Stimulated activated CD8-positive, alpha-beta memory T cell treated with anti-CD3 and anti-CD28 coated beads, Interleukin-12 subunit alpha, Interleukin-12 subunit beta, amount 100 ng/mL, for 4 hours (primary cell): ENCODE results near the gene TAF4.
"Not testable (repeated sequence)": the region's sequence is repeated elsewhere in the genome, so short reads cannot be mapped to it uniquely, and the experiment has no call there.

Source experiments
- DNase-seq: peaks from one replicate; pipeline ENCODE4 v3.0.0-alpha.2; 2020; ENCODE audit warnings: low read depth

TAF4 gene

GRCh38 chr20:61998343-61999121, 67.1 kb downstream of the TAF4 start:
- DNase-seq: no peak

DNA sequence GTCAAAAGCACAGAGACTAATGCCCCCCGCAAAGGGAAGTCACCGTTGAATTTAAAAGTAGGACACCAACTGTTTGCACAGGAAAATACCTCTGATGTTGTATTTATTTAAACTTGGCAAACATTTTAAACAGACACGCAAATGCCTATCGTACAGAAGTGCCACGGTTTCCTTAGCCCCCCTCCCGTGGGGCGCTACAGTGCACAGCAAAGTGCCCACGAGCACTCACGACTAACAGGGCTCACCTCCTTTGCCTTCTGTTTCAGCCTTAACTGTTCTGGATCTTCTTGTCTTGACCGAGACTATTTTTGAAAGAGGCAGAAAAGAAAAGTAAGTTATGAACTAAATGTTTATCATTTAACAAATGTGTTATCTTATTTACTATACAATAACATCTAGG, 67.8 kb downstream of the TAF4 start:
- no peak for DNase-seq

DNA sequence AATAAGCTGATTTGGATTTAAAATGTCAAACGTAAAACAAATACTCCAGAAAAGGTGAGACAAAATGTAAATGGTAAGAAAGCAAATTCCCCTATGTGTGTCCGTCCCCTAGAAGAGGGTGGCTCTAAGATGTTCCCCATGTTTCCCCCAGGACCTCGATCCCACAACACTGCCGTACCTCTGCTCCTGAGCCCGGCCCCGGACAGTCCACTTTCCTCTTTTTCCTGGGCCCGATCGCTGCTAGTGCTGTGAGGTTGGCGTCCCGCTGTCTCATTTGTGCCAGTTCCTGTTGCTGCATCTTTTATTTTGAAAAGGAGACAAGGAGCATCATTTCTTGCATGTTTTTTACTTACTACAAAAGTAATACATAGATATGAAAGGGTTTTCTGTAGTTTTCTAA, 68.3 kb downstream of the TAF4 start:
- no peak for DNase-seq

DNA sequence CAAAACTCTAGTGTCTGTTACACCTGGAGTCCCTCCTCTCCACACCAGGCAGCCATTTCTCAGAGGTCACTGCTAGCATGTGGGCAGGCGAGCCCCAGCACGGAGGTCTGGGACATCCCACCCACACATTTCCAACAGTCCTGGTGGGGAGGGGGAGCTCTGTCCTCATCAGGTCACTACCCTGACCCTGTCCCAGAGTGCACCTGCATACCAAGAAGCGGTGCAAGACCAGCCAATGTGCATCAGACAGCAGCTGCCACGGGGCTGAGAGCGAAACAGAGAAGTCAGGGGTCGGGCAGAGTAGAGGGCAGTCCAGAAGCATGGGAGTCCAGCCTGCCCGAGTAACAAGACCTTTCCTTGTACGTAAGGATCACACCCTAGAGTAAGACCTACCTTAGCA, 71.1 kb downstream of the TAF4 start:
- no peak for DNase-seq

- DNase-seq: no peak
Measured at GRCh38 chr20:61993058-61993457, 72.6 kb downstream of the TAF4 start.

GRCh38 chr20:61991476-61991875, 74.2 kb downstream of the TAF4 start:
- no peak for DNase-seq

GRCh38 chr20:61990484-61990883, 75.2 kb downstream of the TAF4 start:
- no peak for DNase-seq

DNA sequence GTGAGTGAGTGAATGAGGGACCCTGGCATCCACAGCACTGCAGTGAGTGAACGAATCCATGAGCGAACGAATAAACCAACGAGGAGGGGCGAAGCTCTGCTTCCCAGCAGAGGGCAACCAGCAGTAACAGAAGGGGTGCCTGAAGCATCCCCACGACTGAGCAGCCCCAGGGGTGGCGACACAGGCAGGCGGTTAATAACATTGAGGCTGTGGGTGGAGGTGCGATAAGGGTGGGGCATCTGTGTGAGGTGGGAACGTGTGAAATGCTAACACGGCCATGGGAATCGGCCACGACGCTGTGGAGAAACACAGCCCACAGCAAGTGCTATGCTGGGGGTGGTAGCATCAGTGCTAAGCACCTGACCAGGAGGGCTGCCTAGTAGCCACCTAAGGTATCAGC, 75.9 kb downstream of the TAF4 start:
- DNase-seq: no peak

DNA sequence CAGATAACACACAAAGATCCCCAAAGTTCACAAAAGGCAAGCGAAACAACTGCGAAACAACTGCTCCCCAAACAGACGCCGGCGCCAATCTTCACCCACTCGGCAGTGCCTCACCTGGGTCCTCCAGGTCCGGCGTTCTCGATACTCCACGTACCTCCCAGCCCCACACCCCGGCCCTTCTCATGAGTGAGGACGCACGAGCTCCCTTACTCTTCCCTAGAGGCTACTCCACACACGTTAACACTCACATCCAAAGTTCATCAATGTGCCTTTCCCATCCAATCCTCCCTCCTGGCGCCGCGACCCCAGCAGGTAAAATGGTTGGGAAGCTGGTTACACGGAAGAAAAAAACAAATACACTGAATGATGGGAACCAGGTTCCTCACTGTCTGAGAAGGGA, 77.0 kb downstream of the TAF4 start:
- DNase-seq: no peak

DNA sequence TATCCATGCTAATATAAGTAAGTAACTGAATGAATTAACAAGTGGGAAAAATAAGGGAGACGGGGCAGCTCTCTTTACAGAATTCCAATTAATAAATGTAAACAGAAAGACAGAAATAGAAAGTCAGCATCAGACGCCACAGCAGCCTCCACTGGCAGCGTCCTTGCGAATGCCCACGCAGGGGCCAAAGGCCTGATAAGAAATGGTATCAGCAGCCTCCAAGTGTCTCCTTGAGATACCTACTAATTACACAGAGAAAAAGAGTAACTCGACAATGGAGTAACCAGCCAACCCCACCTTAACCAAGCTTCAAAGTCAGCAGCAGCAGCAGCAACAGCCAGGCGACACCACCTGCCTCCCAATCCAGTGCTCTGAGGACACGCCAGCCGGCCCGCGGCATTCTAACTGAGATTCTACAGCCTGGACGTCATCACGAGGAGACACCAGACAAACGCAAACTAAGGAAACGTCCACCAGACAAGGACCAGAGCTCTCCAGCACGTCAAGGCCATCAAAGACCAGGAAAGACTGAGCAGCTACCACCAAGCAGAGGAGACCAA, 78.8 kb downstream of the TAF4 start:
- no peak for DNase-seq

- no peak for DNase-seq
Measured at GRCh38 chr20:61985096-61985495, 80.6 kb downstream of the TAF4 start.

DNA sequence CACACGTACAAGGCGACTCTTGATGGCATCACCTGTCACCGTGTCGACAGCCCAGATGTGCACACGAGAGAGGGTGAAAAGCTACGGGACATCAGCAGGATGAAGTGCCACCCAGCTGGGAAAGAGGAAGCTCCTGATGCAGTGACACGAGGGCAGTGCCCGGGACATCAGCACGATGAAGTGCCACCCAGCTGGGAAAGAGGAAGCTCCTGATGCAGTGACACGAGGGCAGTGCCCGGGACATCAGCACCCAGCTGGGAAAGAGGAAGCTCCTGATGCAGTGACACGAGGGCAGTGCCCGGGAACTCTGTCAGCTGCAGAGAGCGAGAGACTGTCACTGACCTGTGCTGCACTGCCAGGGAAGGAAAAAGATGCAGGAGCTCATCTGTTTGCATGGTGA, 81.2 kb downstream of the TAF4 start:
- not testable (repeated sequence) for DNase-seq

GRCh38 chr20:61983965-61984364, 81.7 kb downstream of the TAF4 start:
- DNase-seq: no peak

DNA sequence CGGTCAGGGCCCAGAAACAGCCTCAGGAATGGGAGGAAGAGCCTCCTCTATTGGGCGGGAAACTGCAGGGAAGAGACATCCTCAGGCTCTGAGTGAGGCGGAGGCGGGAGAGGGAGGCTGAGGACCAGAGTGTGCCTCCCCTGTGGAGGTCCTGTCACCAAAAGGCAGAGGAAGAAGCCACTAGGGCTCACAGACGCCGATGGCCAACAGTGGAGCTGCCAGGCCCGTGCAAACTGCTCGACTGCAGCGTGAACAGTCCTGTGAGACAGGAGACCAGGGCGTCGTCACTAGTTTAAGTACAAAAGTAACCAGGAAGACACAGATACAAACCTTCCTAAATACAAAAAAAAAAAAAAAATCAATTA, 82.7 kb downstream of the TAF4 start:
- no peak for DNase-seq

DNA sequence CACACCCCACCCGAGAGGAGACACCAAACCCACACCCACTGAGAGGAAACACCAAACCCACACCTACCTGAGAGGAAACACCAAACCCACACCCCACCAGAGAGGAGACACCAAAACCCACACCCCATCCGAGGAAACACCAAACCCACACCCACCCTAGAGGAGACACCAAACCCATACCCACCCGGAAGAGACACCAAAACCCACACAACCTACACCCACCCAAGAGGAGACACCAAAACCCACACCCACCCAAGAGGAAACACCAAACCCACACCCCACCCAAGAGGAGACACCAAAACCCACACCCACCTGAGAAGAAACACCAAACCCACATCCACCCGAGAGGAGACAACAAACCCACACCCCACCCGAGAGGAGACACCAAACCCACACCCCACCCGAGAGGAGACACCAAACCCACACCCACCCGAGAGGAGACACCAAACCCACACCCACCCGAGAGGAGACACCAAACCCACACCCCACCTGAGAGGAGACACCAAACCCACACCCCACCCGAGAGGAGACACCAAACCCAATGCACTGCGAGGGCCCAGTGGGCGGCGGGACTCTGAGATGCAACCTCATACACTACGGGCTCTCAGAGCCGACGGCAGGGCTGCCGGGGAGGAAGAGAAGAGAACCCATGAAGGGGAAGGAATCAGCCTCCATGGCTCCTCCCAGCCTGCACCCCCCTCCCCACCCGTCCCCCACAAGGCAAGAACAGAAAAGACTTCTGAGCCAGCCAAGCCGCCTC, 83.3 kb downstream of the TAF4 start:
- DNase-seq: no peak

DNA sequence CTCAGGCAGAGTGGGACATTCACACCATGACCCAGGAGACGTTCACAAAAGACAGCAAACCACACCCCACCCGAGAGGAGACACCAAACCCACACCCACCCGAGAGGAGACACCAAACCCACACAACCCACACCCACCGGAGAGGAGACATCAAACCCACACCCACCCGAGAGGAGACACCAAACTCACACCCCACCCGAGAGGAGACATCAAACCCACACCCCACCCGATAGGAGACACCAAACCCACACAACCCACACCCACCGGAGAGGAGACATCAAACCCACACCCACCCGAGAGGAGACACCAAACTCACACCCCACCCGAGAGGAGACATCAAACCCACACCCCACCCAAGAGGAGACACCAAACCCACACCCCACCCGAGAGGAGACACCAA, 84.0 kb downstream of the TAF4 start:
- not testable (repeated sequence) for DNase-seq

DNA sequence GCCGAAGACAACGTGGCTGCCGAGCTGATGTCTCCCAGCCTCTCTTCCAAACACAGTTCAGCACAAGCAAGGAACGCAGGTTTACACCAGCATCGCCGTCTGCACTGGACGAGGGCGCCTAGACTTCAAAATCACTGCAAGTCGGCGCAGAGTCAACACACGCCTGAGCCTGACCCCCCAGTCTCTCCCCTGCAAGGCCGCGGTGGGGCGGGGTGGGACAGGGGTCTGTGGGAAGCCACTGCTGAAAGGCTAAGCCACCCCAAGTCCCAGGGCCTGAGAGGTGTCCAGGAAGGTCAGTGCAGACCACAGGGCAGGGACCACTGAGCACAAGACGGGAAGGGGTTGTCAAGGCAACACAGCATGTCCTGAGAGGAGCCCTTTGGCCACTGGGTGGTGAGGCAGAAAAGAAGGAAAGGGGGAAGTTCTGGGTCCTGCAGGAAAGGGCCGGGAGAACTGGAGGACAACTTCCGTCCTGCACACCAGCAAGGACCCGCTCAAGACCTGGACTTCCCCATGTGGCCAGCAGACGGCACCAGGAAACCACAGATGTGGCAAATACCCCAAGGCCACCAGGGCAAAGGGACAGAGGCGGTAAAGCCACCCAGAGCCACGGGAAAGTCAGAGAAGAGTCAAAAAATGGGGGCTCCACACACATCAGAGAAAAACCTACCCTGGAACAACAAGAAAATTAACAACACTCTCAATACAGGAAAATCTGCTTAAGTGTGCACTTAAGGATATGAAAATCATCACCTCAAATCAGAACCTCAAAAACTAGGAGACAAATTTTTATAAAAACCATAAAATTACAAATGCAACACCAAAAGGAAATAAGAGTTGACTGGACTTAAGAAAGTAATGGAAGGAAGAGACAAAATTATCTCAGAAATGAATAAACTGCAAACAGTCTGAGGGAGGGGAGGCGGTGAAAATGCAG, 84.8 kb downstream of the TAF4 start:
- no peak for DNase-seq

GRCh38 chr20:61979701-61980635, 85.7 kb downstream of the TAF4 start:
- no peak for DNase-seq

- no peak for DNase-seq
Measured at GRCh38 chr20:61979090-61979489, 86.6 kb downstream of the TAF4 start.

DNA sequence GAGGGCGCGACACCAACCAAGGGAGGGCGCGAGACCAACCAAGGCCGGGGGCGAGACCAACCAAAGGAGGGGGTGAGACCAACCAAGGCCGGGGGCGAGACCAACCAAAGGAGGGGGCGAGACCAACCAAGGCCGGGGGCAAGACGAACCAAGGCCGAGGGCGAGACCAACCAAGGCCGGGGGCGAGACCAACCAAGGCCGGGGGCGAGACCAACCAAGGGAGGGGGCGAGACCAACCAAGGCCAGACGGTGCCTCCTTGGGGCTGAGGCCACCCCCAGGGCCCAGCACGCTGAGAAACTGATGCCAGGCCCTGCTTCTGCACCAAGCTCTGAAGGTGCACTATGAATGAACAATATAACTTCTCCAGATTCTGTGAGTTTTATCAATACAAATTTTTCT, 87.2 kb downstream of the TAF4 start:
- no peak for DNase-seq

DNA sequence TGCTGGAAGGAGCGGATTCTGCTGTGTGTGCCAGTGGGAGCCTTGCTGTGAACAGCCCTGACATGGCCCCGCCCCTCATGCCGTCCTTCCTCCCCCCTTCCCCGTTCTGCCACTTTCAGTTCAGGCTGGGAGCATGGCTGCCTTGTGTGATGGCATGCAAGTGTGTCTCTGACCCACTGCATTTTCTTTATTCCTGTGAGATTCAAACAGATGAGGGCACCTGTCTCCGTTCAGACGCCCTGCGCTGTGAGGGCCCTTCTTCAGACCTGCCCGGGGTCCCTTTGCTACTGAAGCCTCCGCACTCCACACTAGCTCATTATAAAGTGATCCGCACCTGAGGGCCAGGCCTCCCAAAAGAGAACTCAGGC, 88.3 kb downstream of the TAF4 start:
- no peak for DNase-seq
